MM.1S (cell line): ENCODE results near the gene CCDC87.

Experiments
- DNase-seq: peaks from one replicate; pipeline ENCODE4 v3.0.0-alpha.2; 2015
- H2AFZ ChIP-seq: fragments of 300-600 bp; sonication (generic); 2 replicates; pipeline ENCODE4 v1.6.0; 2016; ENCODE audit warnings: antibody characterized with exemption, low read length
- H3F3A ChIP-seq: fragments of 300-600 bp; sonication (generic); 2 replicates; pipeline ENCODE4 v1.6.1; 2016; ENCODE audit warnings: mild to moderate bottlenecking, antibody characterized with exemption, low read length, moderate library complexity, mixed read lengths; ENCODE audit not compliant: insufficient read depth
- H3K27ac ChIP-seq: fragments of 300-600 bp; sonication (generic); 2 replicates; pipeline ENCODE4 v1.5.1; 2016; ENCODE audit warnings: mild to moderate bottlenecking, low read length
- H3K27me3 ChIP-seq: fragments of 300-600 bp; sonication (generic); replicated peaks from 2 replicates; pipeline ENCODE4 v1.6.0; 2016; ENCODE audit warnings: low read length; ENCODE audit not compliant: insufficient read depth
- H3K36me3 ChIP-seq: fragments of 300-600 bp; sonication (generic); replicated peaks from 2 replicates; pipeline ENCODE4 v1.6.1; 2016; ENCODE audit warnings: mild to moderate bottlenecking, low read length, mixed read lengths; ENCODE audit not compliant: insufficient read depth
- H3K4me1 ChIP-seq: fragments of 300-600 bp; sonication (generic); 2 replicates; pipeline ENCODE4 v1.6.1; 2016; ENCODE audit warnings: low read length, mixed read lengths
- H3K4me2 ChIP-seq: fragments of 300-600 bp; sonication (generic); 2 replicates; pipeline ENCODE4 v1.6.0; 2016; ENCODE audit warnings: low read depth, low read length
- H3K4me3 ChIP-seq: fragments of 300-600 bp; sonication (generic); 2 replicates; pipeline ENCODE4 v1.5.1; 2016; ENCODE audit warnings: low read length, mixed read lengths
- H3K79me2 ChIP-seq: fragments of 300-600 bp; sonication (generic); 2 replicates; pipeline ENCODE4 v1.6.1; 2016; ENCODE audit warnings: mixed run types, low read length, mixed read lengths
- H3K9ac ChIP-seq: fragments of 300-600 bp; sonication (generic); 2 replicates; pipeline ENCODE4 v1.6.1; 2016; ENCODE audit warnings: low read length, mixed read lengths
- H3K9me2 ChIP-seq: fragments of 300-600 bp; sonication (generic); replicated peaks from 2 replicates; pipeline ENCODE4 v1.6.1; 2016; ENCODE audit warnings: mild to moderate bottlenecking, low read length, mixed read lengths; ENCODE audit not compliant: insufficient read depth
- H3K9me3 ChIP-seq: fragments of 300-600 bp; sonication (generic); replicated peaks from 2 replicates; pipeline ENCODE4 v1.6.1; 2016; ENCODE audit warnings: mild to moderate bottlenecking, low read length, mixed read lengths; ENCODE audit not compliant: insufficient read depth
- H4K20me1 ChIP-seq: fragments of 300-600 bp; sonication (generic); 2 replicates; pipeline ENCODE4 v1.6.1; 2016; ENCODE audit warnings: mild to moderate bottlenecking, low read length, moderate library complexity, mixed read lengths; ENCODE audit not compliant: insufficient read depth
- EZH2 ChIP-seq: fragments of 300-600 bp; sonication (generic); optimal IDR thresholded peaks from 2 replicates; pipeline ENCODE3; 2017; ENCODE audit warnings: low read depth, mild to moderate bottlenecking, antibody characterized with exemption, low read length, mixed read lengths
- EZH2phosphoT487 ChIP-seq: fragments of 300-600 bp; sonication (generic); IDR thresholded peaks from 2 replicates; pipeline ENCODE4 v1.6.1; 2018; ENCODE audit warnings: antibody characterized with exemption, low read length
- TF ChIP-seq, protein P1 (sequence below): fragments of 300-600 bp; sonication (generic); IDR thresholded peaks from 2 replicates; pipeline ENCODE4 v1.5.1; 2016; ENCODE audit warnings: antibody characterized with exemption, low read length, mixed read lengths

Gene CCDC87

DNA sequence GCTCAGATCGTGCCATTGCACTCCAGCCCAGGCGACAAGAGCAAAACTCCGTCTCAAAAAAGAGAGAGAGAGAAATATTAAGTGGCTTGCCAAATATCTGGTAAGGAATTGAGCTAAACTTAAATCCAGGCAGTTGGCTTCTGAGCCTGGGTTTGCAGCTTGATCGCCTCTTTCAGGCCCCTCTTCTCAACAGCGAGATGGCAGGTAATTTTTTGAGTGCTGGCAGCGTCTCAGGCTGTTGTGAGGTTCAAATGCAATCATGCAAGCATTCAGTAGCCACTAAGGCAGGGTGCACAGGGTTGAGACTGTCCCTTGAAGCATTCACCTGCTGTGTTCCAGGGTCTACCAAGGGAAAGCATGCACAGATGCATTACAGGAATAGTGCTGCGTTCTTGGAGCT is 23.8 kb downstream of the CCDC87 start:
- H4K20me1 ChIP-seq = no peaks in the 10 kb centered on the region
- H3K9ac ChIP-seq = no peak overlapping the region
- no peaks in the 10 kb centered on the region for H3K9me3 ChIP-seq
- H3K9me2 ChIP-seq = no peaks in the 10 kb centered on the region
- H3K27ac ChIP-seq = no peak overlapping the region
- DNase-seq = no peak
- H3K4me2 ChIP-seq = no peak overlapping the region
- H2AFZ ChIP-seq = peak overlapping the region; percentile 62
- no peaks in the 10 kb centered on the region for H3K4me1 ChIP-seq
- TF ChIP-seq, protein P1, sequence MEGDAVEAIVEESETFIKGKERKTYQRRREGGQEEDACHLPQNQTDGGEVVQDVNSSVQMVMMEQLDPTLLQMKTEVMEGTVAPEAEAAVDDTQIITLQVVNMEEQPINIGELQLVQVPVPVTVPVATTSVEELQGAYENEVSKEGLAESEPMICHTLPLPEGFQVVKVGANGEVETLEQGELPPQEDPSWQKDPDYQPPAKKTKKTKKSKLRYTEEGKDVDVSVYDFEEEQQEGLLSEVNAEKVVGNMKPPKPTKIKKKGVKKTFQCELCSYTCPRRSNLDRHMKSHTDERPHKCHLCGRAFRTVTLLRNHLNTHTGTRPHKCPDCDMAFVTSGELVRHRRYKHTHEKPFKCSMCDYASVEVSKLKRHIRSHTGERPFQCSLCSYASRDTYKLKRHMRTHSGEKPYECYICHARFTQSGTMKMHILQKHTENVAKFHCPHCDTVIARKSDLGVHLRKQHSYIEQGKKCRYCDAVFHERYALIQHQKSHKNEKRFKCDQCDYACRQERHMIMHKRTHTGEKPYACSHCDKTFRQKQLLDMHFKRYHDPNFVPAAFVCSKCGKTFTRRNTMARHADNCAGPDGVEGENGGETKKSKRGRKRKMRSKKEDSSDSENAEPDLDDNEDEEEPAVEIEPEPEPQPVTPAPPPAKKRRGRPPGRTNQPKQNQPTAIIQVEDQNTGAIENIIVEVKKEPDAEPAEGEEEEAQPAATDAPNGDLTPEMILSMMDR = no peak
- TF ChIP-seq EZH2phosphoT487 (no peak), EZH2 (no peak)
- H3K79me2 ChIP-seq = no peaks in the 10 kb centered on the region
- no peaks in the 10 kb centered on the region for H3F3A ChIP-seq
- no peak overlapping the region for H3K4me3 ChIP-seq
- peaks cover 54% of the 10 kb centered on the region for H3K27me3 ChIP-seq
- no peaks in the 10 kb centered on the region for H3K36me3 ChIP-seq

DNA sequence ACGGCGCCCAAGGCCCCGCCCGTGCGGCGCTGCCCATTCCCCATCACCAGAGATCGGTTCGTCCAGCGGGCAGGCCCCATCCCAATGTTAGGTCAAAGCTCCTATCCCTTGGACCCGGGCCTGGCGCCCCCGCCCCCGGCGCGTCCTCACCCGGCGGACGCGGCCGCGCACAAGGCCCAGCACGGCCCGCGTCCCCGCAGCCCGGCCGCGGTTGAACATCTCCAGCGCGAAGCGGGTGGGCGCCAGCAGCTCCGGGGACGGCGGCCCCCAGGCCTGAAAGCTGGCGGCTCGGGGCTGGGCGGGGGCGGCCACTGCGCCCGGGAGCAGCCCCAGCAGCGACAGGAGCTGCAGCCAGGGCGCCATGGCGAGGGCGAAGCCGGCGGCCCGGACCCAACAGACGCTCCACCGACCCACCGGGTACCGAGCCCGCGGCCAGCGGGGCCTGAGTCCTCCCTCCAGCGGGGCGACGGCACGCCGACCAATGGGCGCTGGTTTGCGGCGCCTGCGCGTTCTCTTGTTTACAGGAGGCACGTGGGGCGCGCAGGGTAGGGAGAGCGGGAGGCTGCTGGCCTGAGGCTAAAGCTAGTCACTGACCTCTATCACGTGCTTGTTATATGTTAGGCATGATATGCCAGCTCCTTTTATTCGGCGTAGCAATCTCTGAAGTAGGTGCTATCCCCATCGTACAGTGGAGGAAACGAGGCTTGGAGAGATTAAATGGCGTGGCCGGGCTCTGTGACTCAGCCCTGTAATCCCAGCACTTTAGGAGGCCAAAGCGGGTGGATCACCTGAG is 24.5 kb downstream of the CCDC87 start, which contains the start of gene CTSF:
Gene CTSF, minus strand, starts transcription at position 483 of the 793 bp plus-strand sequence. Its CDS starts 120 bp downstream, at position 363.
- Histone ChIP-seq H3K36me3 (no peaks in the 10 kb centered on the region), H3K4me1 (no peaks in the 10 kb centered on the region), H3K9me3 (no peaks in the 10 kb centered on the region), H2AFZ (peak within 1 kb of the TSS; percentile 62), H3K27ac (no peak within 1 kb of the TSS), H3K9me2 (no peaks in the 10 kb centered on the region), H3K4me2 (peak within 1 kb of the TSS; percentile 72), H4K20me1 (no peaks in the 10 kb centered on the region), H3F3A (no peaks in the 10 kb centered on the region), H3K4me3 (peak within 1 kb of the TSS; percentile 55; the same call in 1 of the 2 replicates), H3K27me3 (peaks cover 62% of the 10 kb centered on the region), H3K9ac (no peak within 1 kb of the TSS), H3K79me2 (no peaks in the 10 kb centered on the region)
- peak; percentile 73 for DNase-seq
- TF ChIP-seq EZH2phosphoT487 (no peak), EZH2 (no peak)
- TF ChIP-seq, protein P1 = no peak

DNA sequence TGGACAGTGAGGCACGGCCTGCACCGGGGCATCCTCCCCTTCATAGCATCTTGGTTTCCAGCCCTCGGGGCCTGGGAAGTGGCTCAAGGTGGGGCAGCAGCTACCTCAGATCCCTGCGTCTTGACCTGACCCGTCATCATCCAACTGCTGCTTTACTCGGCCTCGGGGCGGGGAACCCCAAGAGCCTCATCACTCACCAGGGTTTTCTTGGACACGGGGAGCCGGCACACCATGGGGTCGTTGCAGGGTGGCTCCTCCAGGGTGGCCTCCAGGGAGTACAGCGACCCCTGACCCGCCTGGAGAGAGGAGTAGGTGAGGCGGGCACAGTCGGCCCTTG is 25.1 kb downstream of the CCDC87 start:
- no peak for DNase-seq
- Histone ChIP-seq H3K9me3 (no peaks in the 10 kb centered on the region), H3F3A (no peaks in the 10 kb centered on the region), H3K79me2 (no peaks in the 10 kb centered on the region), H3K27me3 (peaks cover 67% of the 10 kb centered on the region), H3K9me2 (no peaks in the 10 kb centered on the region), H3K4me1 (no peaks in the 10 kb centered on the region), H3K36me3 (no peaks in the 10 kb centered on the region), H3K9ac (no peak overlapping the region), H4K20me1 (no peaks in the 10 kb centered on the region), H2AFZ (peak overlapping the region; percentile 31; the same call in 1 of the 2 replicates), H3K27ac (no peak overlapping the region), H3K4me2 (peak overlapping the region; percentile 72), H3K4me3 (0 out of 2 replicates have a peak overlapping the region, but pooled peaks have one; percentile 55)
- TF ChIP-seq EZH2 (no peak), EZH2phosphoT487 (no peak)
- TF ChIP-seq, protein P1 = no peak
